HUES48 (cell line): ENCODE data around the gene TMEM272.

ENCODE experiments used
- H3K27ac ChIP-seq: one replicate; pipeline ENCODE4 v1.7.0; 2013; ENCODE audit warnings: low read depth, low read length, inconsistent platforms
- H3K27me3 ChIP-seq: 2 replicates; pipeline ENCODE4 v1.6.1; 2013; ENCODE audit warnings: mild to moderate bottlenecking, low read length; ENCODE audit not compliant: control insufficient read depth, insufficient read depth
- H3K36me3 ChIP-seq: 2 replicates; pipeline ENCODE4 v1.6.1; 2013; ENCODE audit warnings: low read length; ENCODE audit not compliant: control insufficient read depth, insufficient read depth
- H3K4me1 ChIP-seq: 2 replicates; pipeline ENCODE4 v1.6.1; 2013; ENCODE audit warnings: mild to moderate bottlenecking, low read length; ENCODE audit not compliant: control insufficient read depth, insufficient read depth
- H3K4me3 ChIP-seq: 2 replicates; pipeline ENCODE4 v1.5.1; 2013; ENCODE audit warnings: mild to moderate bottlenecking, low read depth, low read length
- H3K9ac ChIP-seq: 2 replicates; pipeline ENCODE4 v1.6.1; 2013; ENCODE audit warnings: mild to moderate bottlenecking, low read depth, low read length, moderate library complexity
- H3K9me3 ChIP-seq: 2 replicates; pipeline ENCODE4 v1.6.1; 2013; ENCODE audit warnings: low read length; ENCODE audit not compliant: control insufficient read depth, insufficient read depth

TMEM272 gene

DNA sequence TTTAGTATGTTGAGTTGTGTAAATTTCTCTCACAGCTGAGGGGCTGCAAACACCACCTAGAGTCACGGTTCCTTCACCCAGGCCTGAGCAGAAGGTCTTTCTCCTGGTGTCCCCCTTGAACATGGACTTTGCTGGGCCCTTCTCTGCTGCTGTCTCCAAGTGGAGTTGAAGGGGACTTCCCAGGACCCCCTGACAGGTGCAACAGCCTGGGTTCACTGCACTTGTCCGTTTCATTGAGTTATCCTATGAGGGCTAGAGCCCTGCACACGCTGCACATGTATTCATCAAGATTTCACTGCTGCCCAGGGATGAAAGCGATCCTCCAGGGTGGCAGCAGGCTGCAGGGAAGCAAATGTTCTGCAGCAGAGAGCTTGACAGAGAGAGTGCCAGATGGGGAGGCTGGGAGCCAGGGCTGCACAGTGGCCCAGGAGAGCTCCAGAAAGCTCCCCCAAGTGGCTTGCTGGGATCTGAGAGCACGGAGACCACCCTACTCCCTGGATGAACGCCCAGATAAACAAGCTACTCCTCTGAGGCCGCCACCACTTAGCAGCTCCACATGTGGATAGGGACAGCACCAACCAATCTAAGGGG is 10.3 kb downstream of the TMEM272 start:
- no peak overlapping the region for H3K9ac ChIP-seq
- H3K4me1 ChIP-seq, result no peaks in the 10 kb centered on the region
- no peaks in the 10 kb centered on the region for H3K9me3 ChIP-seq
- no peak overlapping the region for H3K4me3 ChIP-seq
- no peak overlapping the region for H3K27ac ChIP-seq
- no peaks in the 10 kb centered on the region for H3K27me3 ChIP-seq
- no peaks in the 10 kb centered on the region for H3K36me3 ChIP-seq

DNA sequence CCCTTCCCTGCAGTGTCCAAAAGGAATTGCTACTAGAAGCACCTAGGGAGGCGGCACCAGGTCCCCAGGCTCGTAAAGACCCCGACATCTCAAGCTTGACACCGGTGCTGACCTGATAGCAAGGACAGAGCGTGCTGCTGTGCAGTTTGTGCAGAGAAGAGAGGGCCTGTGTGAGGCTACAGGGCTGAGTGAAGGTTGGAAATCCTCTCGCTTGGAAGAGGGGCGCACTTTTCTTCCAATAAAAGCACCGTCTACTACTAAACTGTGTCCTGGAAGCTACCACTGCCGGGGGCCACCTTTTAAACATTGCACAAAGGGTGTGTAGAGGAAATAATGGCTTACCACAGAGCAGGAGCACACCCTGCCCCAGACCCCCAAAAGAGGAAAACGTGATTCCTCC is 11.0 kb downstream of the TMEM272 start:
- H3K4me3 ChIP-seq, result no peak overlapping the region
- no peaks in the 10 kb centered on the region; the same call in 1 of the 2 replicates for H3K27me3 ChIP-seq
- no peaks in the 10 kb centered on the region for H3K4me1 ChIP-seq

DNA sequence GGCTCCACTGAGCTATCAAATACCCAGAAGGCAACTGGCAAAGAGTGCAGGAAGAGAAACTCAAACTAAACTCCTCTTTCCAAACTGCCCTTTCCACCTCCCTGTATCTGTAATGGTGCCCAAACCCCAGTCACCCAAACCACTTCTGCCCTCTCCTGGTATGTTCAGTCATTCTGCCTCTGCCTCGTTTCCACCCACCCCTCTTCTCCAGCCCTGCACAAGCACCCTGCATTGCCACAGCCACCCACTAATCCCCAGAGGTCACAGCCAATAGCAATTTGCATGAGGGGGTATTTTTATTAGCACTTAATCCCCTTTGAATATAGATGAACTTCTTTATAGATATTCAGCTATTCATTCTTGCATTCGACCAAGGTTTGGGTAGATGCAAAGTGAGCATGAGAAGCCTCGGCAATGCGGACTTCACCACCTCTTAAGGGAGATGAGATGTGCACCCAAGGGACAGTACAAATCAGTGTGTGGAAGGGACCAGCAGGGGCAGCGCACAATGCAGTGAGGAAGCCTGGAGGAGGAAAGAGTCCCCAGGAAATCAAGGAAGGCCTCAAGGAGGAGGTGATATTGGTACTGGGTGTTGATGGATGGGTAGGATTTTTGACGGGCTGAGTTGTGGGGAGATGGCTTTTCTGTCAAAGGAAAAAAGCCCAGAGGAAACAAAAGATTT is 12.4 kb downstream of the TMEM272 start:
- H3K9me3 ChIP-seq, result no peaks in the 10 kb centered on the region
- H3K36me3 ChIP-seq, result no peaks in the 10 kb centered on the region
- no peak overlapping the region for H3K4me3 ChIP-seq
- H3K27ac ChIP-seq, result no peak overlapping the region
- no peaks in the 10 kb centered on the region for H3K4me1 ChIP-seq
- no peaks in the 10 kb centered on the region; the same call in 1 of the 2 replicates for H3K27me3 ChIP-seq
- H3K9ac ChIP-seq, result no peak overlapping the region

More for the DNA sequence above, 11.0 kb downstream of the TMEM272 start:
- Histone ChIP-seq H3K36me3 (no peaks in the 10 kb centered on the region), H3K9ac (no peak overlapping the region), H3K27ac (no peak overlapping the region), H3K9me3 (no peaks in the 10 kb centered on the region)

DNA sequence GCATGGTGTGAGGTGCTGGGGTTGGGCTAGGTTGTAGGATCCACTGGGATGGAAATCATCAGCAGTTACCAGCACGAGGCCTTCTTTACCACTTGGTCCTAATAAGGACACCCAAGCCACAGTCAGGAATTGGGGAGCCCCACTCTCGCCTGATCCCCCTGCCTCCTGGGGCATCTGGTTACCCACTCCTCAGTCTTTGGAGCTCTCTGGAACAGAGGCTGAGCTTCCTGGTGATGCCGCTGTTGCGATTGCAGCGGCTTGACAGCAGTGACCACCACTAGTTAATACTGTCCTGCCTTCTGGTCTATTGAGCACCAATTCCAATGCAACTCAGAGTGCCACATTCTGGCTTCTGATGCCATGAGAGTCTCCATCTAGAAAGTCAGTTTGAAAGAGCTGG is 13.5 kb downstream of the TMEM272 start:
- no peak overlapping the region for H3K4me3 ChIP-seq

DNA sequence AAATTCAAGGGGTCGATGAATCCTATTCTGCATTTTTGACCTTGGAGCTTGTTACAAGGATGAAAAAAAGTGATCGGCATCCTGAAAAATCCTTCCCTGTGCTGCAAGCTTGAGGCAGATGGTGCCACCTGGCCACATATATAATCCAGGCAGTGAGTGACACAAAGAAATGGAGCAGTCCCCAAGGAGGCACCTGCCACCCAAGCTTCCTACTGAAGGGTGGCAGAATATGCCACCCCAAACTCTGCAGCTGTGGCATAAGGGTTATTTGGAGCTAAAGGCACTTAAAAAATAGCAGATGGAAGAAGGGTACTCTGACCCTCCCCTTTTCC is 15.4 kb downstream of the TMEM272 start:
- H3K9me3 ChIP-seq, result no peaks in the 10 kb centered on the region
- no peak overlapping the region for H3K4me3 ChIP-seq
- H3K4me1 ChIP-seq, result peaks cover 10% of the 10 kb centered on the region
- H3K27me3 ChIP-seq, result no peaks in the 10 kb centered on the region; the same call in 1 of the 2 replicates
- no peak overlapping the region for H3K9ac ChIP-seq
- H3K27ac ChIP-seq, result no peak overlapping the region
- no peaks in the 10 kb centered on the region for H3K36me3 ChIP-seq

More for the DNA sequence above, 13.5 kb downstream of the TMEM272 start:
- H3K27ac ChIP-seq, result no peak overlapping the region
- no peaks in the 10 kb centered on the region for H3K36me3 ChIP-seq
- H3K9ac ChIP-seq, result no peak overlapping the region
- H3K27me3 ChIP-seq, result no peaks in the 10 kb centered on the region; the same call in 1 of the 2 replicates
- no peaks in the 10 kb centered on the region for H3K9me3 ChIP-seq
- no peaks in the 10 kb centered on the region for H3K4me1 ChIP-seq

DNA sequence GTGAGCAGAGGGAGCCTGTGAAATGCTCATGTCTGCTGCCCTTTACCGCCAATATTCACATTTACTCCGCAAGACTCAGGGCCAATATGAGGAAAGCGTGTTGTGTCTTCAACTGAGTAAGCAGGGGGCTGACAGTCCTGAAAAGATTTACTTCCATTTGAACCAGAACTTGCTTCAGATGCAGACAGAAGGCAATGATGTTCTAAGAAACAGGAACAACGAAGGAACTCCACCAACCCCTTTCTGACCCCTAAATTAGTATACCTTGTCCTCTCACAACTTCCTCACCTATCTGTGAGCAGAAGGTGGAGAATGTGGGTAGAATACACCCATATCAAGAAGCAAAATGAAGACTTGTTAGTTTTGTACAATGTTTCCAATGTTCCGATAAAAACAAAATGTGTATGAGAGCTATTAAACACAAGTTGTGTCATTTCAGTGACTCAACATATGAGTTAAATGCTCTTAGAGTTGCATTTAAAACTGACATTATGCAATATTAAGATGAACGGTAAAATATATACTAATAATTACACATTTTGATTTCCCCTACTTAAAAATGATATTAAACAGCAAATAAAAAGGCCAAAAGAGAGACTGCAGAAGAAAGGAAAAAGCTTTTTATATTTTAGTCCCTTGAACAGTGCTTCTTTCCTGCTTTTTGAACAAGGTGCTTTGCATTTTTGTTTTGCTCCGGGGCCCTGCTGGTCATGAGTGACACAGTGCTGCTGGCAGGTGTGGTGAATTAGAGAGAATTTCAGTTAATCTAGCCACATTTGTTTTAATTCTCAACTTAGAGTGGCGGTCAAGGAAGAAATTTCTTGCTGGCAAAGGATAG is 16.0 kb downstream of the TMEM272 start:
- Histone ChIP-seq H3K4me3 (no peak overlapping the region), H3K36me3 (no peaks in the 10 kb centered on the region), H3K27me3 (no peaks in the 10 kb centered on the region; the same call in 1 of the 2 replicates), H3K9me3 (no peaks in the 10 kb centered on the region), H3K27ac (no peak overlapping the region), H3K9ac (no peak overlapping the region), H3K4me1 (peaks cover 10% of the 10 kb centered on the region)

DNA sequence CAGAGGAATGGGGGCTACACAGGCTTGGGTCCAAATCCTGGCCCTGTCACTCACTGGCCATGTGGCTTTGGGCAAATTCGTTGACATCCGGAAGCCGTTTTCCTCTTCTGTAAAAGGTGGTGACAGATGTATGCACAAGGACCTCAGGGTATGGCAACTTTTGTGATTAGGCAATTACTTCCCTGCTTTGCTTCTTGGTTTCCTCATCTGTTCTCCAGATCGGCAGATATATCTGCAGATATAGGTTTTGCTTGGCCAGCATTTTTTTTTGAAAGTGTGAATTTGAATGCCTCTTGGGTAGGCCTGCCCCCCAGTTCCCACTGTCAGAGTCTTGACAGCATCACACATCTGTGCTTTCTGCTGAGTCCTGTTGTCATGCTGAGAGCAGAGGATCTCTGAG is 17.7 kb downstream of the TMEM272 start:
- Histone ChIP-seq H3K9ac (no peak overlapping the region), H3K9me3 (no peaks in the 10 kb centered on the region), H3K27me3 (no peaks in the 10 kb centered on the region; the same call in 1 of the 2 replicates), H3K36me3 (no peaks in the 10 kb centered on the region), H3K4me1 (peaks cover 10% of the 10 kb centered on the region), H3K4me3 (no peak overlapping the region), H3K27ac (no peak overlapping the region)

DNA sequence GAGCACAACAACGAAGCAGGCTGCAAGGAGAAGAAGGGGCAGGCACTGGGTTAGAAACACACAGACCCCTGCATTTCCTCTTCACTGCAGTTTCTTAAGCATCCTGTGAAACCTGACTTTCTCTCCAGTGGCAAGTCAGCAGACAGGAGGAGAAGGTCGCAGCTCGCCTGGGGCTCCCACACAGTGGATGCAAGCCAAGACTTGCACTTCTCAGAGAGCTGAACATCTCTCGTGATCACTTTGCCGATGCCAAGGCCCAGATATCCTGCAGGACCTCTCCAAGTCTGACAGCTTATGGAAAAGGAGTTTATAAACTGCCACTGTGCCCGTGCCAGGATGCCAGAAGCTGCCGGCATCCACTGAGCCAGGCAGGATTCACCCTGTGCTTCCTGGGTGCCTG is 18.4 kb downstream of the TMEM272 start:
- H3K4me3 ChIP-seq, result no peak overlapping the region

DNA sequence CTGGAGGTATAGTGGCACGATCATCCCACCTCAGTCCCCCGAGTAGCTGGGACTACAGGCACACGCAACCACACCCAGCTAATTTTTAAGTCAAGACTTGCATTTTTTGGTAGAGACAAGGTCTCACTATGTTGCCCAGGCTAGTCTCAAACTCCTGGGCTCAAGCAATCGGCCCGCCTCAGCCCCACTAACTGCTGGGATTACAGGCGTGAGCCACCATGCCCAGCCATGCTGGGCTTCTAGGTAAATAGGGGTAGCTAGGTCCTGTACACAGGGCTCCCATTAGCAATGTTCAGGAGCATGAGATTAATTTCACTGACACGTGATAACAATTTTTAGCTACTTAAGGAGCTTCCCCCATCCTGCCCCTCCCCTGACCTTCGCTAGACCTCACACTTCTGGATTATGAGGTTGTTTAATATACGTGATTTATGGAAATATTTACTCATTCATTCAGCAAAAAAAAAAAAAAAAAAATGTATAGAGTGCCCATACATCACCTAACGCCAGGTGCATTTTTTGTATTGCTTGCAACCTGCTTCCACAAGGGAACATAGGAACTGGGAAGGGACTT is 19.2 kb downstream of the TMEM272 start:
- no peak overlapping the region for H3K27ac ChIP-seq
- H3K4me1 ChIP-seq, result peaks cover 10% of the 10 kb centered on the region
- H3K27me3 ChIP-seq, result no peaks in the 10 kb centered on the region; the same call in 1 of the 2 replicates

More for the DNA sequence above, 18.4 kb downstream of the TMEM272 start:
- no peaks in the 10 kb centered on the region; the same call in 1 of the 2 replicates for H3K27me3 ChIP-seq
- H3K36me3 ChIP-seq, result no peaks in the 10 kb centered on the region
- no peaks in the 10 kb centered on the region for H3K9me3 ChIP-seq
- H3K9ac ChIP-seq, result no peak overlapping the region
- H3K27ac ChIP-seq, result no peak overlapping the region
- peaks cover 10% of the 10 kb centered on the region for H3K4me1 ChIP-seq

DNA sequence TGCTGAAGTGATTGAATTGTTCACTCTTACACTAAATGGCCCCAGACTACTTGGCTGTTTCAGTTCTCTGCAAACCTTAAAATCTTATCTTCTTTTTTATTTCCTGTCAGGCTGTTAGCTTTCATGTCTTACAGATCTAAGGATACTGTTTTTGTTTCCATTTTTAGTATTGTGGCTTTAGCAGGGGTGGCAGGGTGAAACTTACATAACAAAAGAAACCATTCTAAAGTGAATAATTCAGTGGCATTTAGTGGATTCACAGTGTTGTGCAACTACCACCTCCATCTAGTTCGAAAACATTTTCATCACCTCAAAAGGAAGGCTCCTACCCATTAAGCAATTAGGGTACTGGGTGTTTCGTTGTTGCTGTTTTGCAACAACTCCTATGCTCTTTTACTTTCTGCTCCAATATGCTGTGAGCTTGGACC is 19.8 kb downstream of the TMEM272 start:
- peaks cover 10% of the 10 kb centered on the region for H3K4me1 ChIP-seq
- H3K27me3 ChIP-seq, result no peaks in the 10 kb centered on the region; the same call in 1 of the 2 replicates
- H3K9me3 ChIP-seq, result no peaks in the 10 kb centered on the region
- H3K9ac ChIP-seq, result no peak overlapping the region
- H3K4me3 ChIP-seq, result no peak overlapping the region
- no peak overlapping the region for H3K27ac ChIP-seq
- H3K36me3 ChIP-seq, result no peaks in the 10 kb centered on the region

More for the DNA sequence above, 19.2 kb downstream of the TMEM272 start:
- Histone ChIP-seq H3K4me3 (no peak overlapping the region), H3K36me3 (no peaks in the 10 kb centered on the region), H3K9me3 (no peaks in the 10 kb centered on the region), H3K9ac (no peak overlapping the region)
